Peyer's patch (tissue), 4 donors: ENCODE data around the gene TBCK.

Experiments
- CTCF ChIP-seq, 6 experiments: fragments of 450-650 bp in 4 of 6; fragments of 200-600 bp in 2 of 6; sonication (generic) in 1 of 6; IDR thresholded peaks; one replicate each; pipeline ENCODE4 v1.5.1; 2017 to 2019; ENCODE audit warnings: antibody characterized with exemption in 6 of 6, mild to moderate bottlenecking in 3 of 6, moderate library complexity in 1 of 6
- POLR2A ChIP-seq, 2 donors: fragments of 450-650 bp; IDR thresholded peaks; one replicate each; pipeline ENCODE4 v1.5.1; 2017; ENCODE audit warnings: antibody characterized with exemption in 2 of 2, mild to moderate bottlenecking in 2 of 2, moderate library complexity in 2 of 2

GRCh38 chr4:106192131-106192530 lies 123.9 kb downstream of the TBCK start:
- no peak for TF ChIP-seq CTCF (IDR thresholded peaks at IDR 0.05)
- TF ChIP-seq POLR2A (IDR thresholded peaks at IDR 0.05): no peak
